Measurements from ENCODE around the gene NREP.

GRCh38 chr5:111757355-111758283 lies 625 bp upstream of the NREP start:
- TF ChIP-seq CTCF (IDR thresholded peaks at IDR 0.05) (peak; percentile 35), EZH2 (IDR thresholded peaks at IDR 0.05) (no peak)

All from neural progenitor cell (in vitro differentiated cells).